K562 (cell line): ENCODE data around the gene TKT. TPM values are rescaled to one million over a fixed set of nuclear protein-coding genes. Genes with fewer than 3 reads are reported as not detected.

Experiments
- ATAC-seq: fragments of 200-7000 bp; cut with Tn5 transposase; 3 replicates; pipeline ENCODE4 v1.9.1; 2020; ENCODE audit warnings: moderate library complexity
- BruUV-seq: library from RNA; stranded (reverse); fragments of 400-500 nt; replicated peaks from 2 replicates; lab custom pipeline; 2021; lab: Mats Ljungman, UMichigan
- CTCF ChIA-PET: fragments of 300-600 bp; formaldehyde crosslinking; extraction: SDS; loops from one replicate; lab custom pipeline; 2021; ENCODE audit warnings: low intra/inter-chr PET ratio; lab: Yijun Ruan, JAX
- POLR2A ChIA-PET: fragments of 300-600, 350-650 bp; sonication (Branson Sonifier 250); formaldehyde crosslinking; extraction: SDS; loops from one replicate; lab custom pipeline; 2021; ENCODE audit warnings: antibody characterized with exemption, inconsistent platforms; lab: Yijun Ruan, JAX
- DNase-seq, 4 experiments: peaks; one replicate each; pipeline versions ENCODE4 v3.0.0 to v3.0.0-alpha.2; 2011 to 2018; ENCODE audit warnings: low spot score in 3 of 4, mixed read lengths in 3 of 4; ENCODE audit errors: extremely low read depth in 1 of 4
- FAIRE-seq: peaks from 2 replicates; lab custom pipeline; 2011; peaks lifted over from hg19 to GRCh38; lab: Jason Lieb, UNC
- H2AFZ ChIP-seq: 2 replicates; pipeline ENCODE4 v1.6.0; 2011; ENCODE audit warnings: low read depth, low read length, control low read depth, inconsistent platforms
- H3K27ac ChIP-seq: fragments of 200-600 bp; 3 replicates; pipeline ENCODE4 v1.8.0; 2011; ENCODE audit warnings: low read depth, mild to moderate bottlenecking, control low read depth, inconsistent platforms, low read length, moderate library complexity, mixed read lengths; ENCODE audit errors: extremely low read depth
- H3K27me3 ChIP-seq, 2 experiments: fragments of 300-600 bp in 1 of 2; 2 replicates in 1 of 2; 3 replicates in 1 of 2; pipeline versions ENCODE4 v1.6.0 to v1.8.0; 2011; ENCODE audit warnings: inconsistent platforms in 2 of 2, low read length in 2 of 2, mild to moderate bottlenecking in 1 of 2, mixed read lengths in 1 of 2, moderate library complexity in 1 of 2; ENCODE audit not compliant: control insufficient read depth in 2 of 2, insufficient read depth in 2 of 2
- H3K36me3 ChIP-seq: fragments of 300-600 bp; 3 replicates; pipeline ENCODE4 v1.8.0; 2011; ENCODE audit warnings: mild to moderate bottlenecking, low read length, inconsistent platforms; ENCODE audit not compliant: control insufficient read depth, insufficient read depth
- H3K4me1 ChIP-seq, 2 experiments: fragments of 200-600 bp in 1 of 2; replicated peaks in 1 of 2; 2 replicates in 1 of 2; 3 replicates in 1 of 2; pipeline versions ENCODE4 v1.5.1 to v1.8.0; 2011; ENCODE audit warnings: inconsistent platforms in 2 of 2, low read length in 2 of 2, mild to moderate bottlenecking in 1 of 2, mixed read lengths in 1 of 2, moderate library complexity in 1 of 2; ENCODE audit not compliant: control insufficient read depth in 2 of 2, insufficient read depth in 2 of 2
- H3K4me2 ChIP-seq: 2 replicates; pipeline ENCODE4 v1.6.1; 2011; ENCODE audit warnings: low read length, control low read depth, inconsistent platforms, mixed read lengths; ENCODE audit not compliant: insufficient read depth
- H3K4me3 ChIP-seq: fragments of 200-600 bp; sonication (generic), shearing (Covaris generic); 2 replicates; pipeline ENCODE4 v1.5.1; 2016; ENCODE audit warnings: control low read depth, inconsistent platforms
- H3K79me2 ChIP-seq: fragments of 200-600 bp; 3 replicates; pipeline ENCODE4 v1.8.0; 2011; ENCODE audit warnings: low read length, inconsistent platforms; ENCODE audit not compliant: control insufficient read depth, insufficient read depth
- H3K9ac ChIP-seq, 2 experiments: 2 replicates each; pipeline versions ENCODE4 v1.6.0 to v1.6.1; 2011; ENCODE audit warnings: low read depth in 2 of 2, low read length in 2 of 2, control low read depth in 1 of 2, inconsistent platforms in 1 of 2, mild to moderate bottlenecking in 1 of 2, mixed read lengths in 1 of 2; ENCODE audit not compliant: insufficient read depth in 1 of 2
- H3K9me1 ChIP-seq: one replicate; pipeline ENCODE4 v1.6.0; 2011; ENCODE audit warnings: inconsistent platforms, mild to moderate bottlenecking, low read length, moderate library complexity; ENCODE audit not compliant: control insufficient read depth, insufficient read depth
- H3K9me3 ChIP-seq: replicated peaks from 2 replicates; pipeline ENCODE4 v1.5.1; 2011; ENCODE audit warnings: low read depth, low read length, inconsistent platforms; ENCODE audit not compliant: control insufficient read depth, insufficient read depth
- H4K20me1 ChIP-seq: replicated peaks from 2 replicates; pipeline ENCODE4 v1.6.1; 2011; ENCODE audit warnings: low read length, inconsistent platforms, mixed read lengths; ENCODE audit not compliant: control insufficient read depth, insufficient read depth
- ADNP ChIP-seq: fragments of 200-800 bp; sonication (Bioruptor generic); IDR thresholded peaks from 2 replicates; pipeline ENCODE4 v1.6.1; 2016; ENCODE audit warnings: missing genetic modification characterization, missing compliant biosample characterization
- BRD9 ChIP-seq: fragments of 450-650 bp; IDR thresholded peaks from 2 replicates; pipeline ENCODE4 v1.6.1; 2018; ENCODE audit warnings: low read depth; ENCODE audit not compliant: partially characterized antibody
- JUND ChIP-seq, 2 experiments: IDR thresholded peaks; 2 replicates in 1 of 2; 3 replicates in 1 of 2; pipeline ENCODE4 v1.6.1; 2011; ENCODE audit warnings: borderline replicate concordance in 2 of 2, low read depth in 2 of 2, low read length in 2 of 2, improper control_type of control experiment in 1 of 2, missing biosample characterization in 1 of 2, missing genetic modification characterization in 1 of 2, missing genetic modification reagents in 1 of 2
- MAFF ChIP-seq: IDR thresholded peaks from 2 replicates; pipeline ENCODE4 v1.6.1; 2012; ENCODE audit warnings: low read length, improper control_type of control experiment
- MYC ChIP-seq, 2 experiments: fragments of 250-450 bp in 1 of 2; sonication (Bioruptor Pico) in 1 of 2; IDR thresholded peaks; 2 replicates each; pipeline versions ENCODE4 v1.5.1 to v1.6.1; 2012 to 2021; ENCODE audit warnings: low read depth in 2 of 2, borderline replicate concordance in 1 of 2, improper control_type of control experiment in 1 of 2, low read length in 1 of 2, mild to moderate bottlenecking in 1 of 2, moderate library complexity in 1 of 2
- NR2C2 ChIP-seq, 2 experiments: fragments of 200-800 bp in 1 of 2; sonication (Bioruptor generic) in 1 of 2; sonication (generic) in 1 of 2; formaldehyde crosslinking in 1 of 2; IDR thresholded peaks; 2 replicates each; pipeline versions ENCODE4 v1.6.1 to v1.8.0; 2016 to 2022; ENCODE audit warnings: mild to moderate bottlenecking in 1 of 2, missing compliant biosample characterization in 1 of 2, missing genetic modification characterization in 1 of 2, missing genetic modification reagents in 1 of 2
- RBM15 ChIP-seq: fragments of 200-400 bp; formaldehyde crosslinking; IDR thresholded peaks from 2 replicates; pipeline ENCODE4 v1.6.1; 2018; ENCODE audit warnings: mild to moderate bottlenecking, low read length, moderate library complexity; ENCODE audit not compliant: insufficient read depth
- SP1 ChIP-seq: sonication (generic); formaldehyde crosslinking; IDR thresholded peaks from 2 replicates; pipeline ENCODE4 v1.8.1; 2022; ENCODE audit warnings: mild to moderate bottlenecking, missing genetic modification reagents
- SREBF2 ChIP-seq: sonication (generic); formaldehyde crosslinking; IDR thresholded peaks from 2 replicates; pipeline ENCODE4 v1.4.0; 2020; ENCODE audit warnings: mild to moderate bottlenecking, missing genetic modification reagents
- WGBS: fragments of 100-300 bp; shearing (Covaris generic); methylation state at CpG from one replicate; pipeline ENCODE4 v1.1.6; 2016; ENCODE audit warnings: low coverage, mixed read lengths; ENCODE audit not compliant: insufficient coverage; ENCODE audit errors: missing lambda C conversion rate; 5-methylcytosine and 5-hydroxymethylcytosine counted together
- in situ Hi-C: fragments of 300-500 bp; cut with MboI; formaldehyde crosslinking; loops from 4 replicates; pipeline ENCODE4 v1.15.0; 2018; ENCODE audit warnings: inconsistent platforms, mixed read lengths
- intact Hi-C: fragments of 100-400 bp; cut with micrococcal nuclease; formaldehyde crosslinking; loops from 2 replicates; pipeline ENCODE4 v1.14.2; 2022
- polyA plus RNA-seq, 8 experiments: library from polyadenylated mRNA; depleted of rRNA in 4 of 8; stranded (reverse) in 5 of 8; unstranded in 3 of 8; fragments of >200 nt; fragmentation: Nextera tagmentation in 2 of 8; fragmentation: Illumina TruSeq in 1 of 8; extraction: Ambion mirVana in 2 of 8; extraction: Trizol in 1 of 8; gene quantifications; 2 replicates each; pipeline versions ENCODE4 v1.2.1 to v1.2.3, GENCODE V29; 2011 to 2014; ENCODE audit warnings: inconsistent platforms in 1 of 8, missing spikeins in 1 of 8
- total RNA-seq, 7 experiments: library from RNA; depleted of rRNA in 6 of 7; stranded (reverse); fragments of >200 nt in 6 of 7; fragmentation: Illumina TruSeq in 2 of 7; extraction: Trizol in 2 of 7; gene quantifications; 2 replicates each; pipeline versions ENCODE4 v1.2.1 to v1.2.3, GENCODE V29; 2011 to 2021; ENCODE audit warnings: low replicate concordance in 1 of 7
- TF ChIP-seq, protein P1 (sequence below): sonication (generic); formaldehyde crosslinking; IDR thresholded peaks from 2 replicates; pipeline ENCODE4 v1.8.1; 2023; ENCODE audit warnings: mild to moderate bottlenecking, missing genetic modification reagents
- TF ChIP-seq, protein P2 (sequence below): fragments of 250-450 bp; sonication (Bioruptor Pico); IDR thresholded peaks from 2 replicates; pipeline ENCODE4 v1.8.0; 2022; ENCODE audit warnings: inconsistent platforms, mild to moderate bottlenecking, moderate library complexity, borderline replicate concordance
- TF ChIP-seq, protein P3 (sequence below): fragments of 450-650 bp; IDR thresholded peaks from 2 replicates; pipeline ENCODE4 v1.7.1; 2018; ENCODE audit warnings: mild to moderate bottlenecking, low read depth; ENCODE audit not compliant: partially characterized antibody

Gene TKT
- total and polyA plus RNA-seq, 9 of the 15 experiments (the other 6 are each of a cell fraction or from before 2014, with no cell fraction given), result 58.1 to 401 (median 187) TPM

DNA sequence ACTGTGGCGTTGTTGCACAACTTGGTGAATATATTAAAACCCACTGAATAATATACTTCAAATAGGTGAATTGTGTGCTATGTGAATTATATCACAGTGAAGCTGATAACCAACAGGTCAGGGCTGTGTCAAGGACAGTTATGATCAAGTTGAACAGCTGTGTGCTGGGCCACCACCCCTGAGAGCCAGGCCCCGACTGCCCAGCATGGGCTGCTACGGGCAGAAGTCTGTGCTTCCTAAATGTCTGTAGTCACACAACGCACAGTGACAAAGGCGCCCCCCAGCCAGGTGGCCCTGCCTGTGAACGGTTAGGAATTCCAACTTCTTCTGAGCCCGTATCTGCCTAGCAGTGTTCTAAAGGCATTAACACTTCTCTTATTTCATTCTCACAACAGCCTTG, 32.8 kb downstream of the TKT start:
- CTCF ChIA-PET, result no interaction called here
- no peaks in the 10 kb centered on the region for H3K79me2 ChIP-seq
- in situ Hi-C loops, result no loop called here
- H3K9me1 ChIP-seq, result no peaks in the 10 kb centered on the region
- H2AFZ ChIP-seq, result no peak overlapping the region
- H3K9ac ChIP-seq, result no peak overlapping the region
- POLR2A ChIA-PET, result interaction anchor here (0.7 kb wide), 1 partner anchor 1062 kb away, joined by 3 read pairs; no protein-coding TSS in a partner anchor
- BruUV-seq, result no TSS peak
- no peak for DNase-seq
- peaks cover 51% of the 10 kb centered on the region for H3K36me3 ChIP-seq
- ATAC-seq, result no peak
- no peak overlapping the region for H3K27ac ChIP-seq
- WGBS, result 82% methylated on average over 7 of the region's 7 CpGs
- no peak overlapping the region for H3K4me3 ChIP-seq
- no peak for FAIRE-seq
- TF ChIP-seq, protein P1, sequence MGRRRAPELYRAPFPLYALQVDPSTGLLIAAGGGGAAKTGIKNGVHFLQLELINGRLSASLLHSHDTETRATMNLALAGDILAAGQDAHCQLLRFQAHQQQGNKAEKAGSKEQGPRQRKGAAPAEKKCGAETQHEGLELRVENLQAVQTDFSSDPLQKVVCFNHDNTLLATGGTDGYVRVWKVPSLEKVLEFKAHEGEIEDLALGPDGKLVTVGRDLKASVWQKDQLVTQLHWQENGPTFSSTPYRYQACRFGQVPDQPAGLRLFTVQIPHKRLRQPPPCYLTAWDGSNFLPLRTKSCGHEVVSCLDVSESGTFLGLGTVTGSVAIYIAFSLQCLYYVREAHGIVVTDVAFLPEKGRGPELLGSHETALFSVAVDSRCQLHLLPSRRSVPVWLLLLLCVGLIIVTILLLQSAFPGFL (CRISPR knock-in tag), result no peak
- TF ChIP-seq SP1 (CRISPR knock-in tag) (no peak), ADNP (tag) (no peak), RBM15 (no peak), BRD9 (no peak), SREBF2 (CRISPR knock-in tag) (no peak), MAFF (no peak), JUND (IDR thresholded peaks at IDR 0.05; ENCODE audit: borderline replicate concordance, low read depth, low read length) (no peak), JUND (tag; IDR thresholded peaks at IDR 0.05; ENCODE audit: borderline replicate concordance, low read depth, low read length) (no peak), MYC (IDR thresholded peaks at IDR 0.05; ENCODE audit: low read depth, low read length) (no peak), MYC (CRISPR knock-in tag; IDR thresholded peaks at IDR 0.05; ENCODE audit: borderline replicate concordance, low read depth) (no peak), NR2C2 (CRISPR knock-in tag; IDR thresholded peaks at IDR 0.05) (no peak), NR2C2 (tag; IDR thresholded peaks at IDR 0.05) (no peak)
- TF ChIP-seq, protein P2, sequence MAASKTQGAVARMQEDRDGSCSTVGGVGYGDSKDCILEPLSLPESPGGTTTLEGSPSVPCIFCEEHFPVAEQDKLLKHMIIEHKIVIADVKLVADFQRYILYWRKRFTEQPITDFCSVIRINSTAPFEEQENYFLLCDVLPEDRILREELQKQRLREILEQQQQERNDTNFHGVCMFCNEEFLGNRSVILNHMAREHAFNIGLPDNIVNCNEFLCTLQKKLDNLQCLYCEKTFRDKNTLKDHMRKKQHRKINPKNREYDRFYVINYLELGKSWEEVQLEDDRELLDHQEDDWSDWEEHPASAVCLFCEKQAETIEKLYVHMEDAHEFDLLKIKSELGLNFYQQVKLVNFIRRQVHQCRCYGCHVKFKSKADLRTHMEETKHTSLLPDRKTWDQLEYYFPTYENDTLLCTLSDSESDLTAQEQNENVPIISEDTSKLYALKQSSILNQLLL, result no peak
- TF ChIP-seq, protein P3, sequence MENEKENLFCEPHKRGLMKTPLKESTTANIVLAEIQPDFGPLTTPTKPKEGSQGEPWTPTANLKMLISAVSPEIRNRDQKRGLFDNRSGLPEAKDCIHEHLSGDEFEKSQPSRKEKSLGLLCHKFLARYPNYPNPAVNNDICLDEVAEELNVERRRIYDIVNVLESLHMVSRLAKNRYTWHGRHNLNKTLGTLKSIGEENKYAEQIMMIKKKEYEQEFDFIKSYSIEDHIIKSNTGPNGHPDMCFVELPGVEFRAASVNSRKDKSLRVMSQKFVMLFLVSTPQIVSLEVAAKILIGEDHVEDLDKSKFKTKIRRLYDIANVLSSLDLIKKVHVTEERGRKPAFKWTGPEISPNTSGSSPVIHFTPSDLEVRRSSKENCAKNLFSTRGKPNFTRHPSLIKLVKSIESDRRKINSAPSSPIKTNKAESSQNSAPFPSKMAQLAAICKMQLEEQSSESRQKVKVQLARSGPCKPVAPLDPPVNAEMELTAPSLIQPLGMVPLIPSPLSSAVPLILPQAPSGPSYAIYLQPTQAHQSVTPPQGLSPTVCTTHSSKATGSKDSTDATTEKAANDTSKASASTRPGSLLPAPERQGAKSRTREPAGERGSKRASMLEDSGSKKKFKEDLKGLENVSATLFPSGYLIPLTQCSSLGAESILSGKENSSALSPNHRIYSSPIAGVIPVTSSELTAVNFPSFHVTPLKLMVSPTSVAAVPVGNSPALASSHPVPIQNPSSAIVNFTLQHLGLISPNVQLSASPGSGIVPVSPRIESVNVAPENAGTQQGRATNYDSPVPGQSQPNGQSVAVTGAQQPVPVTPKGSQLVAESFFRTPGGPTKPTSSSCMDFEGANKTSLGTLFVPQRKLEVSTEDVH, result no peak
- TF ChIP-seq, all 486 proteins: peak for 0
- H3K9me3 ChIP-seq, result no peaks in the 10 kb centered on the region
- intact Hi-C loops, result loop anchor here (10.0 kb wide), 1 partner anchor 52 kb away; no protein-coding TSS in a partner anchor
- no peaks in the 10 kb centered on the region for H3K27me3 ChIP-seq
- H3K4me2 ChIP-seq, result no peak overlapping the region
- peaks cover 0 to 3% of the 10 kb centered on the region in 2 experiments; a peak in 1 of 5 replicates for H3K4me1 ChIP-seq
- peaks cover 8% of the 10 kb centered on the region for H4K20me1 ChIP-seq
